Mucosa of descending colon (tissue), 3 donors: ENCODE measurements around the gene EZH1. TPM values are rescaled to one million over a fixed set of nuclear protein-coding genes. Genes with fewer than 3 reads are reported as not detected.

Source experiments
- ATAC-seq: fragments of 200-7000 bp; cut with Tn5 transposase; one replicate; pipeline ENCODE4 v1.9.1; 2020; ENCODE audit warnings: mild to moderate bottlenecking, moderate library complexity
- DNase-seq, 3 donors: peaks; one replicate each; pipeline ENCODE4 v3.0.0-alpha.2; 2020
- H3K36me3 ChIP-seq: fragments of 200-600 bp; one replicate; pipeline ENCODE4 v1.8.0; 2021; ENCODE audit warnings: low read depth, mild to moderate bottlenecking
- H3K4me1 ChIP-seq: fragments of 200-600 bp; one replicate; pipeline ENCODE4 v1.8.0; 2021; ENCODE audit warnings: low read depth, mild to moderate bottlenecking
- H3K4me3 ChIP-seq: fragments of 200-600 bp; one replicate; pipeline ENCODE4 v1.8.0; 2021; ENCODE audit warnings: mild to moderate bottlenecking
- H3K9me3 ChIP-seq: fragments of 200-600 bp; one replicate; pipeline ENCODE4 v1.8.0; 2021; ENCODE audit warnings: mild to moderate bottlenecking
- intact Hi-C, 2 donors: fragments of 100-400 bp; cut with DNase I in 1 of 2; cut with micrococcal nuclease in 1 of 2; formaldehyde crosslinking; loops; one replicate each; pipeline versions ENCODE4 v1.11.0 to v1.11.1; 2022; cut with DNase I, micrococcal nuclease
- total RNA-seq, 3 donors: library from RNA; stranded (reverse); fragmentation: NEBNext Ultra II Directional in 2 of 3; extraction: Animal tissue kit (Norgen Biotek cat#: 25700) in 2 of 3; gene quantifications; one replicate each; pipeline versions ENCODE4 v1.2.1 to v1.2.4, GENCODE V29; 2021 to 2023
- TF ChIP-seq, protein P1 (sequence below): fragments of 200-600 bp; IDR thresholded peaks from one replicate; pipeline ENCODE4 v1.8.0; 2022; ENCODE audit warnings: antibody characterized with exemption, mild to moderate bottlenecking
- donor health status: DM: no; HTN: no; CAD: no; lungs with moderate emphysema.
- donor health status: DM: no; HTN: no; CAD: no.
- donor health status: DM: no; HTN: yes; CAD: no.

Gene EZH1
- total RNA-seq, 3 donors from 2014 or later: 23.8 to 53.7 (median 31.7) TPM

DNA sequence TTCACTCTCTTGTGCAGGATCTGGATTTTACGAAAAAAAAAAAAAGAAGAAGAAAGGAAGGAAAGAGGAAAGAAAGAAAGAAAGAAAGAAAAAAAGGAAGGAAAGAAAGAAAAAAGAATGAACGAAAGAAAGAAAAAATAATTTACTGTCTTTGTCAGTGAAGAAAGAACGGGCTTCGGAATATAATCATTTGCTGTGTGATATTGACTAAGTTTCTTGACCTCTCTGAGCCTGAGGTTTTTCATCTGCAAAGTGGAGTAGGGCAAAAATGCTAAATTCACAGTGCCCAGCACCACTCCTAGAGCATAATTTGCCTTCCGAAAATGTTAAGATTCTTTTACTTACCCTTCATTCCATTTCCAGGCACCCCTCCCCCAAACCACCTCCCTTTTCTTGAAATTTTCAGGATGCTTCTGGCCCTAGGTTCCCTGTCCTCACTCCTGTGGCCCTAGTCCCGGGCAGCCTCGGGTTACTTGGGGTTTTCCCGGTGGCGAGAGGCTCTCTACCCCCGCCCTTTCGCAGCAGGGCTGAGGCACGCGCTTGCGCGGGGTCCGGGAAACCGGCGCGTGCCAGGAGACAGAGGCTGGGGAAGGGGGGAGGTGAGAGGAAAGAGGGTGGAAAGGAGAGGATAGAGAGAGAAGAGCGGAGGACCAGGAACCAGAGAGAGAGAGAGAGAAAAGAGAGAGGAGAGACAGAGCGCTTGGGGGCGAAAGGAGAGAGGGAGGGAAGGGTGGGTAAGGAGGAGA lies 62.7 kb downstream of the EZH1 start, which contains the start of gene CNTNAP1:
Gene CNTNAP1 (plus strand): TSS at position 556 of the 746 bp plus-strand sequence. CDS start 299 bp downstream, outside the sequence.
- ATAC-seq: no peak
- H3K4me3 ChIP-seq: no peak within 1 kb of the TSS
- TF ChIP-seq, protein P1, sequence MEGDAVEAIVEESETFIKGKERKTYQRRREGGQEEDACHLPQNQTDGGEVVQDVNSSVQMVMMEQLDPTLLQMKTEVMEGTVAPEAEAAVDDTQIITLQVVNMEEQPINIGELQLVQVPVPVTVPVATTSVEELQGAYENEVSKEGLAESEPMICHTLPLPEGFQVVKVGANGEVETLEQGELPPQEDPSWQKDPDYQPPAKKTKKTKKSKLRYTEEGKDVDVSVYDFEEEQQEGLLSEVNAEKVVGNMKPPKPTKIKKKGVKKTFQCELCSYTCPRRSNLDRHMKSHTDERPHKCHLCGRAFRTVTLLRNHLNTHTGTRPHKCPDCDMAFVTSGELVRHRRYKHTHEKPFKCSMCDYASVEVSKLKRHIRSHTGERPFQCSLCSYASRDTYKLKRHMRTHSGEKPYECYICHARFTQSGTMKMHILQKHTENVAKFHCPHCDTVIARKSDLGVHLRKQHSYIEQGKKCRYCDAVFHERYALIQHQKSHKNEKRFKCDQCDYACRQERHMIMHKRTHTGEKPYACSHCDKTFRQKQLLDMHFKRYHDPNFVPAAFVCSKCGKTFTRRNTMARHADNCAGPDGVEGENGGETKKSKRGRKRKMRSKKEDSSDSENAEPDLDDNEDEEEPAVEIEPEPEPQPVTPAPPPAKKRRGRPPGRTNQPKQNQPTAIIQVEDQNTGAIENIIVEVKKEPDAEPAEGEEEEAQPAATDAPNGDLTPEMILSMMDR: no peak
- no peaks in the 10 kb centered on the region for H3K36me3 ChIP-seq
- peak in 1 of 3 donors; percentile 68 for DNase-seq
- H3K9me3 ChIP-seq: no peaks in the 10 kb centered on the region
- H3K4me1 ChIP-seq: peaks cover 62% of the 10 kb centered on the region
- intact Hi-C loops: no loop called here

GRCh38 chr17:42680331-42680808 lies 64.5 kb downstream of the EZH1 start:
- intact Hi-C loops: no loop called here
- H3K4me3 ChIP-seq: no peak overlapping the region
- peaks cover 68% of the 10 kb centered on the region for H3K4me1 ChIP-seq
- H3K36me3 ChIP-seq: no peaks in the 10 kb centered on the region
- TF ChIP-seq, protein P1: no peak
- no peaks in the 10 kb centered on the region for H3K9me3 ChIP-seq
- DNase-seq (no peak), ATAC-seq (no peak)

- intact Hi-C loops: loop anchor here in 1 of 2 donors (10.0 kb wide), 1 partner anchor 105 kb away; the partner anchor contains the start of gene PSMC3IP
- Histone ChIP-seq H3K36me3 (no peaks in the 10 kb centered on the region), H3K4me1 (peaks cover 72% of the 10 kb centered on the region), H3K4me3 (no peak overlapping the region), H3K9me3 (no peaks in the 10 kb centered on the region)
- peak; percentile 83 to 89 (median 88) for DNase-seq
- TF ChIP-seq, protein P1: peak; percentile 91
- peak; percentile 63 for ATAC-seq
Observed at GRCh38 chr17:42679492-42680330, 65.1 kb downstream of the EZH1 start.

GRCh38 chr17:42678951-42679491 lies 65.8 kb downstream of the EZH1 start:
- Histone ChIP-seq H3K4me3 (no peak overlapping the region), H3K36me3 (no peaks in the 10 kb centered on the region), H3K4me1 (peaks cover 72% of the 10 kb centered on the region), H3K9me3 (no peaks in the 10 kb centered on the region)
- DNase-seq (peak; percentile 72 to 85 (median 78)), ATAC-seq (peak; percentile 1)
- intact Hi-C loops: loop anchor here in 1 of 2 donors (10.0 kb wide), 1 partner anchor 104 kb away; the partner anchor contains the start of gene PSMC3IP
- TF ChIP-seq, protein P1: no peak
